HL-60 (cell line): ENCODE results near the gene LRBA.

ENCODE experiments used
- DNase-seq, 2 experiments: peaks; one replicate each; pipeline ENCODE4 v3.0.0-alpha.2; 2010 to 2020; ENCODE audit warnings: low read depth in 1 of 2, low spot score in 1 of 2
- H3K27ac ChIP-seq: fragments of 250-450 bp; sonication (Bioruptor Pico); replicated peaks from 2 replicates; pipeline ENCODE4 v1.5.1; 2020; ENCODE audit warnings: mild to moderate bottlenecking, moderate library complexity
- H3K27me3 ChIP-seq: fragments of 250-450 bp; sonication (Bioruptor Pico); 2 replicates; pipeline ENCODE4 v1.5.1; 2021; ENCODE audit warnings: mild to moderate bottlenecking, moderate library complexity; ENCODE audit not compliant: insufficient read depth, poor library complexity, severe bottlenecking
- H3K4me3 ChIP-seq: replicated peaks from 2 replicates; pipeline ENCODE4 v1.5.1; 2011; ENCODE audit warnings: mild to moderate bottlenecking, control low read depth, low read length; ENCODE audit not compliant: insufficient read depth
- GABPA ChIP-seq: IDR thresholded peaks from 2 replicates; pipeline ENCODE4 v1.6.1; 2012; ENCODE audit warnings: low read depth
- POLR2AphosphoS5 ChIP-seq: IDR thresholded peaks from 2 replicates; pipeline ENCODE4 v1.6.1; 2012; ENCODE audit warnings: low read depth
- SPI1 ChIP-seq: IDR thresholded peaks from 2 replicates; pipeline ENCODE4 v1.6.1; 2012; ENCODE audit warnings: low read depth, mild to moderate bottlenecking, borderline replicate concordance
- TF ChIP-seq, protein P1 (sequence below): IDR thresholded peaks from 2 replicates; pipeline ENCODE4 v1.6.1; 2012; ENCODE audit warnings: low read depth; ENCODE audit not compliant: insufficient replicate concordance
- TF ChIP-seq, protein P2 (sequence below): IDR thresholded peaks from one replicate; pipeline ENCODE4 v1.5.1; 2011; ENCODE audit warnings: low read length, control low read depth, inconsistent platforms; ENCODE audit not compliant: insufficient read depth

Gene LRBA

GRCh38 chr4:150789864-150790263 is 225.2 kb downstream of the LRBA start:
- no peak for TF ChIP-seq POLR2AphosphoS5
- TF ChIP-seq, protein P1, sequence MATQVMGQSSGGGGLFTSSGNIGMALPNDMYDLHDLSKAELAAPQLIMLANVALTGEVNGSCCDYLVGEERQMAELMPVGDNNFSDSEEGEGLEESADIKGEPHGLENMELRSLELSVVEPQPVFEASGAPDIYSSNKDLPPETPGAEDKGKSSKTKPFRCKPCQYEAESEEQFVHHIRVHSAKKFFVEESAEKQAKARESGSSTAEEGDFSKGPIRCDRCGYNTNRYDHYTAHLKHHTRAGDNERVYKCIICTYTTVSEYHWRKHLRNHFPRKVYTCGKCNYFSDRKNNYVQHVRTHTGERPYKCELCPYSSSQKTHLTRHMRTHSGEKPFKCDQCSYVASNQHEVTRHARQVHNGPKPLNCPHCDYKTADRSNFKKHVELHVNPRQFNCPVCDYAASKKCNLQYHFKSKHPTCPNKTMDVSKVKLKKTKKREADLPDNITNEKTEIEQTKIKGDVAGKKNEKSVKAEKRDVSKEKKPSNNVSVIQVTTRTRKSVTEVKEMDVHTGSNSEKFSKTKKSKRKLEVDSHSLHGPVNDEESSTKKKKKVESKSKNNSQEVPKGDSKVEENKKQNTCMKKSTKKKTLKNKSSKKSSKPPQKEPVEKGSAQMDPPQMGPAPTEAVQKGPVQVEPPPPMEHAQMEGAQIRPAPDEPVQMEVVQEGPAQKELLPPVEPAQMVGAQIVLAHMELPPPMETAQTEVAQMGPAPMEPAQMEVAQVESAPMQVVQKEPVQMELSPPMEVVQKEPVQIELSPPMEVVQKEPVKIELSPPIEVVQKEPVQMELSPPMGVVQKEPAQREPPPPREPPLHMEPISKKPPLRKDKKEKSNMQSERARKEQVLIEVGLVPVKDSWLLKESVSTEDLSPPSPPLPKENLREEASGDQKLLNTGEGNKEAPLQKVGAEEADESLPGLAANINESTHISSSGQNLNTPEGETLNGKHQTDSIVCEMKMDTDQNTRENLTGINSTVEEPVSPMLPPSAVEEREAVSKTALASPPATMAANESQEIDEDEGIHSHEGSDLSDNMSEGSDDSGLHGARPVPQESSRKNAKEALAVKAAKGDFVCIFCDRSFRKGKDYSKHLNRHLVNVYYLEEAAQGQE: no peak
- no peak for TF ChIP-seq SPI1
- no peak for TF ChIP-seq GABPA
- TF ChIP-seq, protein P2, sequence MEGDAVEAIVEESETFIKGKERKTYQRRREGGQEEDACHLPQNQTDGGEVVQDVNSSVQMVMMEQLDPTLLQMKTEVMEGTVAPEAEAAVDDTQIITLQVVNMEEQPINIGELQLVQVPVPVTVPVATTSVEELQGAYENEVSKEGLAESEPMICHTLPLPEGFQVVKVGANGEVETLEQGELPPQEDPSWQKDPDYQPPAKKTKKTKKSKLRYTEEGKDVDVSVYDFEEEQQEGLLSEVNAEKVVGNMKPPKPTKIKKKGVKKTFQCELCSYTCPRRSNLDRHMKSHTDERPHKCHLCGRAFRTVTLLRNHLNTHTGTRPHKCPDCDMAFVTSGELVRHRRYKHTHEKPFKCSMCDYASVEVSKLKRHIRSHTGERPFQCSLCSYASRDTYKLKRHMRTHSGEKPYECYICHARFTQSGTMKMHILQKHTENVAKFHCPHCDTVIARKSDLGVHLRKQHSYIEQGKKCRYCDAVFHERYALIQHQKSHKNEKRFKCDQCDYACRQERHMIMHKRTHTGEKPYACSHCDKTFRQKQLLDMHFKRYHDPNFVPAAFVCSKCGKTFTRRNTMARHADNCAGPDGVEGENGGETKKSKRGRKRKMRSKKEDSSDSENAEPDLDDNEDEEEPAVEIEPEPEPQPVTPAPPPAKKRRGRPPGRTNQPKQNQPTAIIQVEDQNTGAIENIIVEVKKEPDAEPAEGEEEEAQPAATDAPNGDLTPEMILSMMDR: no peak
- Histone ChIP-seq H3K27me3 (no peaks in the 10 kb centered on the region), H3K27ac (no peak overlapping the region), H3K4me3 (no peak overlapping the region)
- no peak for DNase-seq

DNA sequence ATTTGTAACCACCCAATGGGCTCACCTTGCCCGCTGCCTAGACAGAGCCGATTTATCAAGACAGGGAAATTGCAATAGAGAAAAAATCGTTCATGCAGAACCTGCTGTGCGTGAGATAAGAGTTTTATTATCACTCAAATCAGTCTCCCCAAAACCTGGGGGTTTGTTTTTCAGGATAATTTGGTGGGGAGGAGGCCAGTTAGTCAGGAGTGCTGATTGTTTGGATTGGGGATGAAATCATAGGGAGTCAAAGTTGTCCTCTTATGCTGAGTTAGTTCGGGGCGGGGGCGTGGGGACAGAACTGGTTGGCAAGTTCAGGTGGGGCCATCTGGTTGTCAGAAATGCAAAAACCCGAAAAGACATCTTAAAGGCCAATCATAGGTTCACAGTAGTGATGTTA is 230.1 kb downstream of the LRBA start:
- H3K27me3 ChIP-seq: no peaks in the 10 kb centered on the region
- H3K27ac ChIP-seq: no peak overlapping the region
- DNase-seq: no peak
- H3K4me3 ChIP-seq: no peak overlapping the region
- TF ChIP-seq, protein P2: no peak
- TF ChIP-seq SPI1: no peak
- no peak for TF ChIP-seq GABPA
- no peak for TF ChIP-seq POLR2AphosphoS5
- TF ChIP-seq, protein P1: no peak

DNA sequence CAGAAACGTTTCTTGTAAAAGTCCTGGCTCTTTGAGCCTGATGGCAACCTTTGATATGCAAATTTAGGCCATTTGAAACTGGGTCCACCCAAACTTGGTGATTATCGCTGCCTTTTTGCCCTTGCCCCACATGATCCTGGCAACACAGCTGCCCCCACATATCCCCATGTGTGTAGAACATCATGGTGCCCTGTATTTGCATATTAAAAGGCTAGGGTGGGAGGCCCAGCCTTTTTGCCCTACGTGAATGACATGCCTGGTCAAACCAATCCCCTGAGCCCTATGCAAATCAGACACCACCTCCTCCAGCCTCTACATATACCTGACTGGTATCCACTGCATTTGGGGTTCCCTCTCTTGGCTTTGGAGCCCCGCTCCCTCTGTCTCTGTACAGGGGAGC is 230.8 kb downstream of the LRBA start:
- TF ChIP-seq, protein P1: no peak
- TF ChIP-seq SPI1 (no peak), GABPA (no peak), POLR2AphosphoS5 (no peak)
- TF ChIP-seq, protein P2: no peak
- Histone ChIP-seq H3K4me3 (no peak overlapping the region), H3K27ac (no peak overlapping the region), H3K27me3 (no peaks in the 10 kb centered on the region)
- no peak for DNase-seq
